ENCODE measurements around the gene MACROD2. TPM values are rescaled to one million over a fixed set of nuclear protein-coding genes. Genes with fewer than 3 reads are reported as not detected.

The MACROD2 gene
- total RNA-seq, 1 donor from 2014 or later: 0.13 TPM

DNA sequence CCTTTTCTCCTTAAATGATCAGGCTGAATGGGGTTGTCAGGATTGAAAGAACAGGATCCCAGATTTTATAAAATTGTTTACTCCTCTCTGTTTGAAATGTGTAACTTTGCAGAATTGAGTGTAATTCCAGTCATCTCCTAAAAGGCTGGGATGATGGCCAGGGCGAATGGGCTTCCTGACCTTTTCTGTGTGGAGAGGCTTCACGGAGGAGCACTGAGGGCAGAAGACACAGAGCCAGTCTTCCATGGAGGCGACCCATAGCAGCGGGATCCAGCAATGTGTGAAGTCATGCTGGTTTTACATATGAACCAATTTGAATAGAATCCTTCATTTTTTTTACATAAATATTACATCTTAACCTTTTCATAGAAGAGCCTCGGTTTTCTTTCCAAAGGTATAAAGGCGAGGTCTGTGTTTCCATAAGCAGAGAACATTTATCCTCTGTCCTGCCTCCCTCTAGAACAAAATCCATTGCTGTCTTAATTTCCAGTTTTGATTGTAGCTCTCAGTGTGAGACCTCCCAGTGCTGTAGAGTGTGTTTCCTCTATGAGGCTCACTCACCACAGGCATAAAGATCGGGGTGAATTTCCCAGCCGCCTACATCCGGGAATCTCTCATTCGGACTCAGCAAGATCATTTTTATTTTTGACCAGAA is 711.8 kb downstream of the MACROD2 start:
- no peak for DNase-seq (ENCODE audit: low read depth in 2 of 2)

DNA sequence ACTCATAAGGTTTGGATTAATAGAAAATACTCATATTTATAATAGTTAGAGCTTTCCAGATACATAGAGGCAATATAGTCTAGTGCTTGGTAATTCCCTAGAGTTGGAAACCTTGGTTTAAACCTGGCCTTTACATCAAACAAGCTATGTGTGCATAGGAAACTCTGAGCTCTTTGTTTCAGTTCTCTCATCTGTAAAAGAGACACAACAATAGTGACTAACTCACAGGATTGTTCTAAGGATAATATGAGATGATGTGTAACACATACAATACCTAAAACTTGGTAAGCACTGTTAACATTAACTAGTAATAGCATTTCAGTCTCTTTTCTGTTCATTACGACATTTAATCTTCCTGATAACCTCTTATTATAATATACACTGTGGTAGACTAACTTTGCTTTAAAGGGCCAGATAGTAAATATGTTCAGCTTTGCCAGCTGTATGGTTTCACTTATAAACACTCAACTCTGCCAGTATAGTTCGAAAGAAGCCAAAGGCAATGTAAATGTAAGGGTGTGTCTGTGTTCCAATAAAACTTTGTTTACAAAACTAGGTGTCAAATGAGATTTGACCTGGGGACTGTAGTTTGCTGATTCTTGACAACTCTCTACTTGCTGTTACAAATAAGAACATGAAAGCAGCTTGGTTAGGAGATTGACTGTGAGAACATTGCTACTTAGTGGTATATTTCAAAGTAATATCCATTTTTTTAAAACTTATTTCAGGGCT is 712.7 kb downstream of the MACROD2 start:
- no peak for DNase-seq (ENCODE audit: low read depth in 2 of 2)

DNA sequence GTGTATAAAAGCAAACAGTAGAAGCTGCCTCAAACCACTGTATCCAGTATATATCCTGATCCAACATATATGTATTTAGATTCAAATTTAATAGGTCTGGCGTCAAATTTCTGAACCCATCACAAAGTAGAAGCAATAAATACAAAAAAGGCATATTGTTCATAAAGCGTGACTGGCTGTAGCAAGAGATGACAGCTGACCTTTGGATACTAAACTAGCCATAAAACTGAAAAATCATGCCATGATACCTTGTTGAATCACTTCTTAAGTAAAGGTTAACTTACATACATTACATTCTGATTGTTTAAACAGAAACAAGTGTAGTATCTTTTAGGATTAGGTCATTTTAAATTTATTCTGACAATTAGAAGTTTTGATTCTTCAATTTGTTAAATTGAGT is 714.1 kb downstream of the MACROD2 start:
- DNase-seq (ENCODE audit: low read depth in 2 of 2): no peak

DNA sequence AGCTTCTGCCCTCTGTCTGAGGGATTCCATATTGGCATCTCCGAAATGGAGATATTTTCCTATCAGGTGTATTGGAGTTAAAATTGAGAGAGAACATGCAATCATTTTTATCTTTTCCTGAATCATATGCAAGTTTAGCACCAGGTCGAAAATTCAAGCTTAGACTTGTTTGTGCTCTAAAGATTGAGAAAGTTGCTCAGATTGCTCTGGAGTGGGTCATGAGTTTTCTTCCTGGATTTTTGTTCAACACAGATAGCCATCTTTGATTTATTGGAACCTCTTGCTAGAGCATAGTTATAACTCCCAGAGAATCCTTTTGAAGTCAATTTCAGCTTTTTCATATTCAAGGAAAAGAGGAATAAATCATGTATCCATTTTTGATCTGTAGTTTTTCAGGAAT is 715.6 kb downstream of the MACROD2 start:
- DNase-seq (ENCODE audit: low read depth in 2 of 2): no peak

DNA sequence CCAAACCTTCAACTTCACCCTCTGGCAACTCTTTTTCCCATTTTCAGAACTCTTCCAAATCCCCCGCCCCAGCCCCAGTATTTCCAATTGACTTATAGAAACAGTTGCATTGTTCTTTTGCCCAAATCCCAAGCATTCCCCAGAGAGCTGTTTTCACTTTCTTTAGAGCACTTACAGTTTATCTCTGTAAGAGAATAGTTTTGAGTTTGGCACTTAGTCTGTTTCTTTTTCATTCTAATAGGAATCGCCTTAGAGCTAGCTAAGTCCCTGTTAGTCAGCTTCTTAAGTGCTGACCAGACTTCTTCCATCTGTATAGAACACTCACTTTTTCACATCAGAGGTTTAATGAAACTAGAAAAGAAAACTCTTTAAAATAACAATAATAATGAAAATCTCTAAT is 716.3 kb downstream of the MACROD2 start:
- no peak for DNase-seq (ENCODE audit: low read depth in 2 of 2)

DNA sequence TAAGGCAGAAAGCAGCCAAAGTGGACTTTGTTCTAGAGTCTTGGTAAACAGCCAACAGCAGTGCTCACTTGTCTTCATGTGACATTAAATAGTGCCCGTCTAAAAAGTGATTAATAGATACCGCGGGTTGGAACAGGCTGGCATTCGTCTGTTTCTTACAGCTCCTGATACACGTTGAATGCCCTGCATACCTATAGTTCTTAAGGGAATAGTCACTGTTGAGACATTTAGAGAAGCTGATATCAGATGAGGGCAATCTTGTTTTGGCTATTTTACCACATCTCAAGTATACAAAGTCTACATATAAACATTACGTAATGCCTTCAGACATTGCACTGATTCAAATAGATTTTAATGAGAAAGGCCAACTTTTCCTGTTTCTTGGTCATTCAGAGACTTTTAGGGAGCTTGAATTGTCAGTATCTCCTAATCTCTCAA is 717.0 kb downstream of the MACROD2 start:
- no peak for DNase-seq (ENCODE audit: low read depth in 2 of 2)

DNA sequence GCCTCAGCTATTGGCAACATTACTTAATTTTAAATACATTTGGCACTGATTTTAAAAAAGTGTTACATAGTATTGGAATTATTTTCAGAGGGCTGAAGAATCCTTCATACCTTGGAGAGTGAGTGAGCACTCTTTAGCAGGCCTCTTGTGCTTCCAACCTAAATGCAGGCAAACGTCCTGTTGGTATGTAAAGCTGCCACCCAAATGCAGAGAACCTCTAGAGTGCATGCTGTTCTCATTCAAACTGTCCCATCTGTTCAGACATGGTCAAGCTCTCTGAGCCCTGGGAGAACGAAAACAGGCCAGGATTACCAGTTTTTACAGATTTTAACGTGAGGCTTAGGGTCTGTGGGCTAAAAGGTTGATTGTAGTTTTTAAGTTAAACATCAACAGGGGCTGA is 720.1 kb downstream of the MACROD2 start:
- DNase-seq (ENCODE audit: low read depth in 2 of 2): no peak

DNA sequence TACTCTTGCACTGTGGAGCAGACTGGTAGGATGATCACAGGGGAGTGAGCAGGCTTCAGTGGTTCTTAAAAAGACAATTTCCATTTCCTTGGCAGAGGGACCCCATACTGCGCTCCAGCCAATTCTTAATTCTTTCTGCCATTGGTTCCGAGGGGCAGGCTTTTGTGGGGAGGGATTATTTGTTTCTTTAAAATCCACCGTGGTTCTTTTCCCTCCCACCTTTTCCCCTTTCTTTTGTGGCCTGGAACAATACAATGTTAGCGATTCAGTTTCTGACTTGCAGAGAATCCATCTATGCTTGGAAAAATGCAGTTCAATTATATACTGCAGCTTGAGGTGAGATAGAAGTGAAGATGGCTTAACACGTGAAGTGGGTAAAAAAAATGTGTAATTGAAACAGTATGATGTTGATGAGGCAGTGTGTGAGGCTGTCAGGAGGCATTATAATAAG is 721.1 kb downstream of the MACROD2 start:
- DNase-seq (ENCODE audit: low read depth in 2 of 2): no peak

DNA sequence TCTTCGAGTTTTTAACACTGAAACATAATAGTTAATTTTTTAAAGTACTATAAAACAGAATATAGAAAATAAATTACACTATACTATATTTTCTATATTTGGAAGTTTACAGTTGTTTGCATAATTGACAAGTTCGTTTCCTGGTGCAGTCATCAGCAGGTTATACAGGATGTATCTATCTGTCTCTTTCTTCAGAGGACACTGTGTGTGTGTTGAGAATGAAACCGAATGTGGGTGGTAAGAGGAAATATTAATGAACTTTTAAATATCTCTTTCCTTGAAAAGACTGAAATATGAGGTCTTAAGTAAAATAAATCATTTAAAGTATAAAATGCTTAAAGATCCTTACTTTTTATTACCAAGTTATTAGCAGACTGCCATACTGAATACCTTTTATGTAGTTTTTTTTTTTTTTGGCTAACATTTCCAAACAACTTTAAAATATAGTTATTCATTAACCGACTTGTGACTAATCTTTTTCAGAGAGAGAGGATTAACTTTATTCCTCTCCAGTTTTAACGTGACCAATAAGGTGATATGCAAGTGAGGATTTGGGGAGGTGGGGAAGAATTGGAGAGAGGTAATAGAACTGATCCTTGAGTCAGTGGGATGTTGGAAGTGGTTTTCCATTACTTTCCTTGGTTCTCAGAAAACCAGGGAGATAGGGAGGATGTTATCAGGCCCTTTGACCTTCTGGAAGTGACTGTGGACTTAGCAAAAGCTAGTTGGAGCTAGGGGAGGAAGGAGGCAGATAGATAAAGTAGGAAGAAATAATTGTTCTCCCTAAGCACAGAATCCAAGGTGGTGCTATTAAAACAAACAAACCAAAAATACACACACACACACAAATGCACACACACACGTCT is 722.1 kb downstream of the MACROD2 start:
- no peak for DNase-seq (ENCODE audit: low read depth in 2 of 2)

DNA sequence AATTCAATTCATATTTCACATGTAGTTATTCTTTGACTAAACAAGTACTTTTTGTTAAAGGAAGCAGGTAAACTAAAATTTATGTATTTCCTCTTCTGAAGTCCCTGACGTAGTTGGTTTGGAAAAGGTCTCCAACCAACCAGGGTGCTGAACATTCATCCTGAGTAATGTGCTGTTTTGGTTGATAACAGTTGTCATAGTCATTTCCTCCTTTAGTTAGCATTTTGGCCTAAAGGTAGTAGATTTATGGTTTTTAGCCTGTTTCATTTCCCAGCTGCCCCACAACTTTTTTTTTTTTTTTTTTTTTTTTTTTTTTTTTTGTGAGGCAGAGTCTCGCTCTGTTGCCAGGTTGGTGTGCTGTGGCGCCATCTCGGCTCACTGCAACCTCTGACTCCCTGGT is 724.9 kb downstream of the MACROD2 start:
- DNase-seq (ENCODE audit: low read depth in 2 of 2): peak; percentile 14 to 81

DNA sequence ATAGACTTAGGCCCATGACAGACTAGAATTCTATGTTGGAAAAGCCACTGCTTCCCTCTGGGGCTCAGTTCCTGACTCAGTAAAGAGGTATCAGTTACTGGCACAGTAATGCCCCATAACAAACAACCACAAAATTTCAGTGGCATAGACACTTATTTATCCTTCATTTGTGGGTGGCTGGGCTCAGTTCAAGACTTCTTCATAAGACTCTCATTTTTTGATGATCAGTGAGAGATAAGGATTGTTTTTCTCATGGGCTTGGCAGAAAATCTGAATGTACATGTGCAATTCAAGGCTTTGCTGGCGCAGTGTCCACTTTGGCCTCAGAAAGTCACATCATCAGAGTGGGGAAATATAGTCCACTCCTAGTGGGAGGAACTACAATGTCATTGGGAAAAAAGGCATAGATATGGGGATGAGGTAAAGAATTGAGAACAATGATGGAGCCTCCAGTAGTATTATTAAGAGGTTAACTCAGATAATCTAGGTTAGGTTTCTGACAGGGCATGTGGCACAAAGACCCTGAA is 726.7 kb downstream of the MACROD2 start:
- no peak for DNase-seq (ENCODE audit: low read depth in 2 of 2)

DNA sequence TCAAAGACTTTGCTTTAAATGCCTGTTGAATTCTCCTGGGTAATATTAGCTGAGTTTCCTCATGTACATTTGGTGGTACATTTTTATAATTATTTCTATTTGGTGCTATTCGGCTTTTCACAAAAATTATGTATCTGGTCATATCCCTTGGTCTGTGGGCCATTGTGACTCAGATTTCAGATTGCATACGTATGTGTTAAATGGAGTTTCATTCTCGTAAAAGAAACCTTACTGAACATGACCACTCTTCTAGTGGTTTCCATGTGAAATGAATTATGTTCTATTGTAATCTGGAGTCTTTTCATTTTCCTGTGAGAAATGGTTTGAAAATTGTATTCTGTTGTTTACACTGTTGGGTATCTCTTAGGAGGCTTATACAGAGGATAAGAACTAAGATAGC is 728.3 kb downstream of the MACROD2 start:
- no peak for DNase-seq (ENCODE audit: low read depth in 2 of 2)

DNA sequence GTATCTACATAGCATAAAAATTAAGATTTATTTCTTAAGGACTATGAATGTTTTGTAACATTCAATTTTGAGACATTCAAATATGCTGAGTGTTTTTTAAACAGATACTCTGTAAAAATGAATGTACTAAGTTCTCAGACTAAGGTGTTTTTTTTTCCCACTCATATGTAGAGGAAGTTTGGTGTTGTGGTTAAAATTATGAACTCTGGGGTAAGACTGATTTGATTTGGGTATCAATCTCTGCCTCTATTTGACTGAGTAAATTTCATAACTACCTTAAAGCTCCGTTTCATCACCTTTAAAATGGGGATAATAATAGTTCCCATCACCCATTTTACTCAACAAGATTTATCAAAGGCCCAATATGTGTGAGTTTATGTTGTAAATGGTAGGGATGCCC is 728.7 kb downstream of the MACROD2 start:
- DNase-seq (ENCODE audit: low read depth in 2 of 2): no peak

DNA sequence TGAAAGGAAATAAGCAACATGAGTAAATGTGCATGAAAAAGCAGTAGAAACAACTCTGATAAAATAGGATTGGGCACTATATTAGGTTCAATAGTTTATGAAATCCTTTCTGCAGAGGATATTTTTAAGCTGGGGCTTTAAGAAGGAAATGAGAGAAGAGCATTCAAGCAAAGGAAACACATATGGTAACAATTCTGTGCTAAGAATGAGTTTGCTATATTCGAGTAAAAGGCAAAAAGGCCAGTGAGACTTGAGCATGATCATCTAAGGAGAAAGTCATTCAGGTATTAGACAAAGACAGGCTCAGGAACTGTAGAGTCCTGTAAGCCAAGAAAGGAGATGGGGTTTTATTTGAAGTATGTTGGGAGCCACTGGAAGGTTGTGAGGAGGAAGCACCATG is 729.2 kb downstream of the MACROD2 start:
- no peak for DNase-seq (ENCODE audit: low read depth in 2 of 2)

DNA sequence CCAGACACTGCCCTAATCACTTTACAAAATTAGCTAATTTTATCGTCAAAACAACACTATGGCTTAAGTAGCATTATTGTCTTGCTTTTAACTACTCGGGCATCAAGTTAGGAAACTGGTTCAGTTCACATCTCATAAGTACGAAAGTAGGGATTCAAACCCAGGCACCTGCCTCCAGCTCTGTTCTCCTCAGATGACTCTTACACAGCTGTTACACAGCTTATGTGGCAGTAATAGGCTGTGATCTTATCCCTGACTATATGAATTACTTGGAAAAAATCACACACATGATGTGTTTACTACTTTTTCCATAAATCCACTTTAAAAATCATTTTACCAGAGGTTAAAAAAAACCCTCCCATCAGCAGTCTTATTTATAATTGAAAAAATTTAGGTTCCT is 731.3 kb downstream of the MACROD2 start:
- DNase-seq (ENCODE audit: low read depth in 2 of 2): no peak

DNA sequence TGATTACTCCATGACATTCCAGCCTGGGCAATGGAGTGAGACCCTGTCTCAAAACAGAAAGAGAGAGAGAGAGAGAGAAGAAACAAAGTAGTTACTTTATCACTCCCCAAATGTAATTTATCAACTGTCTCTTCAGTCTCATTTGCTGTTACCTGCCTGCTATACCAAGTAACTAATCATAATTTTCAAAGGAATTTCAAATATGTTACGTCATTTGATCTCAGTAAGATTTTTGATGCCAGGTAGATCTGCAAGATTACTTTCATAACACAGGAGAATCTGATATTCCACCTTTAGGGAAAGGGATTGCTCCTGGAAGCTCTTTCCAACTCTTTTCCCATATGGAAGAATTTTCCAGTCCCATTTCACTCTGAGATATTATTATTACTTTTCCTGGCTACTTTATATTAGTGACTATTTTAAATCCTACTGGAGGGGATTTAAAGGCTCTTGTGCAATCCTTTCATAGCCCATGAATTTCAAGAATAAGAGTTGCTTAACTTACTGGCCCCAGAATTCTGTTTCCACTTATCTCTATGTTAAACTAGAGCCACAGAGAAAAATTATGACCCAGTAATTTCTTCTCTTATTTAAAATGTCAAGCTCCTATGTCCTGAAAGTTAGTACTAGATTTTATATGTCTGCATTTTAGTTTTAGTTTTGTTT is 732.3 kb downstream of the MACROD2 start:
- no peak for DNase-seq (ENCODE audit: low read depth in 2 of 2)

DNA sequence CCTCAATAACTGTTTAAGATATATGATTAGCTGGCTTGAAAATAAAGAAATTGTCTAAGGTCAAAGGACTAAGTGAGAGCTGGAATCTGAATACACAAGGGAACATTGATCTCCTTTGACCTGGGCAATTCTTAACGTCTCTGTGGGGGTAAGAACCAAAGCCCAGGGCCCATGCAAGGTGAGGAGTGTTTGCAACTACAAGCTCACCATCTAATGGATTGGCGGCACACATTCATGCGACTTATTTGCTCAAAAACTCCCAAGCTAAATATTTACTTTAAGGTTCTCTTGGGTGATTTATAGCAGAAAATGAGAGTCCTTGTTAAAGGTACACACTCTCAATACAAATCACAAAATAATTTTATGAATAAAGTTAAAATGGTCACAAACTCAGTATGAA is 734.1 kb downstream of the MACROD2 start:
- no peak for DNase-seq (ENCODE audit: low read depth in 2 of 2)

DNA sequence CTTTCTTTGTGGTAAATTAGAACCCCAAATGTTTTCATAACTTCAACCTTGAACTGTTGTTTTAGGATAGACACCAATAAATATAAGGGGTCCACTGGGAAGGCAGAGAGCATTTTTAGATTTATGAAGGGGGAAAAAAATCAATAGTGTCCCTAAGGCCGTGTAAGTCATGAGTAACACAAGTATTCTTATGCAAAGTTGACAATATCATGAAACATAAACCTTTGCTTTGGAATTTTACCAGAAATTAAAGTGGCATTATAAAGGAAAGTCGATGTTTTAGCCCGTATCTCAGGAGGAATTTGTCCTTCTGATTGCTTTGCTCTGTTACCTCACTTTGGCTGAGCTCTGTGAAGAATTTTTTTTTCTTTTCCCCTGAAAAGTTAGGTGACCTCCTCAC is 737.0 kb downstream of the MACROD2 start:
- no peak for DNase-seq (ENCODE audit: low read depth in 2 of 2)

DNA sequence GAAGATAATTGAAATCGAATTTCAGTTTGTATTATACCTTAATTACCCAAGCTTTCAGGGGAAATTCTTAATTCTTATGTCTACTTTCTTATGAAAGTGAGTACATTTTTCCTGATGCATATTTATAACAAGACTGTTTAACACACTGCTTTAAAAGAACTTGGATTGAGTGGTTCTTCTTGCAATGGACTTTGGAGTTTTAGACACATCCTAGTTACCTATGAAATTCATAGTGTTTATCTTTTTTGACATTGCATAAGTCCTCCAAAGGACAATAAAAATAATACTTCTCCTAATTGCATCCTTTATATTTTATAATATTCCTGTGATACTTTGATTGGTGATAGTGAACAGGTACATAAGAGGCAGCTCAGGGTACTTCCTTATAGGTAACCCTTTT is 737.7 kb downstream of the MACROD2 start:
- DNase-seq (ENCODE audit: low read depth in 2 of 2): no peak

DNA sequence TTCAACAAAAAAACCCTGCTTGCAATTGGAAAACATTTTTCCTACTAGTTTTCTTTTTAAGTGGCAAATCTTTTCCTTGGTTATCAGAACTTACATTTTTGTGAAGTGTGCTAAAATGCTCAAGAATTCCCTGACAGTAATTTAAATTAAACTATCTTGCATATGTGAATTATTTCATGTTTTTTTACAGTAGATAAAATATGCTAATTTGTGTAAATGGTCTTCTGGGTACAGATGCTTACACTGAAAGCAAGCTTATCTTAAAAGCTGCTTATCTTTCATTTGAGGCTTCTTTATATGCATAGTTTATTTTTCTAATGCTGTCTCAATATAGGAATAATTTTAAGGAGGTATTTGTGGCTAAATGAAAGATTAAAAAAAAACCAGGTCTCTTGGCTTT is 745.1 kb downstream of the MACROD2 start:
- DNase-seq (ENCODE audit: low read depth in 2 of 2): no peak

DNA sequence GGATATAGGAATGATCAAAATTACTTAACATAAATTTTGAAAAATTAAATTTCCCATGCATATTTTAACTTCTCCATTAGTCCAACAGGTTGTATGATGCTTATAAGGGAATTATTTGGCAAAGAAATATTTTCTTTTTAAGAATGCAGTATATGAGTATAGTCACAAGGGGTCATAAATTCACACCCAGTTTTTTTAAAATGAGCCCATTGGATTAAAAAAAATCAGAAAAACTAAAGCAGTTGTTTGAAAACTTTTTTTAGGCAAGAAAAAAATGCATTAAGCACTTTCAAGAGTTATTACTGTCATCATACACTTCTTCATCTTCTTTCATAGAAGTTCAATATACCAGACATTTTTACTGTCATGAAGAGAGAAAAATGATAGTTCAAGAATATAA is 746.3 kb downstream of the MACROD2 start:
- no peak for DNase-seq (ENCODE audit: low read depth in 2 of 2)

DNA sequence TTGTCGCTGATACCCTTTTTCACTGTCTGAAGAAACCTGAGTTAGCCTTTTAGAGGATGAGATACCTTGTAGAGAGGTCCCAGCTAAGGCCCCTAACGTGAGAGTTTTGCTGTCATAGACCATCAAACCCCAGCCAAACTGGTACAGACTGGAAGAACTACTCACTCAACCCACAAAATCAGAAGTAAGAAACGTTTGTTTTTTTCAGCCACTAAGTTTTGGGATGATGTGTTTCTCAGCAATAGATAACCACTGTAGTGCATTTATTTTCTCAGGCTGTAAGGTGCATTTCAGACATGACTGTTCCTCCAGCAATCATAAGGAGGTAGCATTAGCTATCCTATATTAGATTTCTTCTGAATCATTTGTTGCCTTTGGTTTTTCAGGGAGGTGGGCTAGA is 749.4 kb downstream of the MACROD2 start:
- no peak for DNase-seq (ENCODE audit: low read depth in 2 of 2)
